Stimulated activated CD8-positive, alpha-beta memory T cell treated with anti-CD3 and anti-CD28 coated beads, Interleukin-15, amount 100 ng/mL, for 4 hours (primary cell): ENCODE results near the gene SIM2.

Source experiments
- DNase-seq, 2 donors: peaks; one replicate each; pipeline ENCODE4 v3.0.0-alpha.2; 2020; ENCODE audit warnings: low read depth in 2 of 2

The SIM2 gene

DNA sequence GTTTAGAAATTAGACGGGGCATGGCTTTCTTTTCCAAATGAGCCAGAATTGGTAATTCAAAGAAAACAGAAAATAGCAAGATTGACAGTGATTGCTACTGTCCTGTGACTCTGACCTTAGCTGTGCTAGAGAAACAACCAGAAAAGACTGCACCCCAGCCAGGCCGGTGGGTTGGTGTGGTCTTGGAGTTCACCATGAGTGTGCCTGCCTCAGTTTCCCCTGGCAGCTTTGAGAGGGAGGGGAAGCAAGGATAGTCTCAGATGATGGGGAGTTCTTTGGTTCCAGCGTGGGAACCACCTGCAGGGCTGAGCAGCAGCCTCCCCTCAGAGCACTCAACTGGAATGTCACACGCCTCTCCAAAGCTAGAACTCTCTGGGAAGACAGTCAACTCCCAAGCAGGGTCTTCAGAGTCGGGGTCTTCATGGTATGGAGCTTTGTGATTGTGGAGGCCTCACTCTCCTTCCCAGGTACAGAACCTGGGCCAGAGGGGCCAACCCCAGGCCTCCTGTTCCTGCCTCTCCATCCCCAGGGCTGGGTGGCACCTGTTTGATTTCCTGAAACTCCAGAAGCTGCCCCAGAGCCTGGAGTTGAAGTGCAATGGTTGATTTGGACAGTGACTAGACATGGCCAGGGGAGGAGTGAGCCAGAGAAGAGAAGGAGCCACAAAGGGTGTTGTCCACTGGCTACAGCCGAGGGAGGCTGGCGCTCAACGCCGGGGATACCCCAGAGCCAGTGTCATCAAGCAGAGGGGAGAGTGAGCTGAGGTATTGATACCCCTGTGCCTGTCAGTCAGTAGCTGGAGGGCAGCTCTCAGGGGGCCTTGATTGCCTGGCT, 35.7 kb downstream of the SIM2 start:
- no peak for DNase-seq

DNA sequence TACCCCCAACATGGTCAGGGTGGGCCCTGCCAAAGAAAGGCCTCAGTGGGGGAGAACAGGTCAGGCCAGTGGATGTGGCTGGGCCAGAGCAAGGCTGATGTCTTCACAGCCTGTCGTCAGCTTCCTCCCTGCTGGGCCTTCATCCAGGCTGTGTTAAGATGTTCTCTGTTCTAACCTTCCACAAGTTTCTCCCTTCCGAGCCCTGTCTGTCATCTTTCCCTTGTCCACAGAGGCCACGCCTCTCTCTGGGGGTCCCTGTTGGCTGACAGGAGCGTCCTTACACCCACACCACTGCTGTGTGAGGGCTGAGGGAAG, 36.2 kb downstream of the SIM2 start:
- DNase-seq = no peak

DNA sequence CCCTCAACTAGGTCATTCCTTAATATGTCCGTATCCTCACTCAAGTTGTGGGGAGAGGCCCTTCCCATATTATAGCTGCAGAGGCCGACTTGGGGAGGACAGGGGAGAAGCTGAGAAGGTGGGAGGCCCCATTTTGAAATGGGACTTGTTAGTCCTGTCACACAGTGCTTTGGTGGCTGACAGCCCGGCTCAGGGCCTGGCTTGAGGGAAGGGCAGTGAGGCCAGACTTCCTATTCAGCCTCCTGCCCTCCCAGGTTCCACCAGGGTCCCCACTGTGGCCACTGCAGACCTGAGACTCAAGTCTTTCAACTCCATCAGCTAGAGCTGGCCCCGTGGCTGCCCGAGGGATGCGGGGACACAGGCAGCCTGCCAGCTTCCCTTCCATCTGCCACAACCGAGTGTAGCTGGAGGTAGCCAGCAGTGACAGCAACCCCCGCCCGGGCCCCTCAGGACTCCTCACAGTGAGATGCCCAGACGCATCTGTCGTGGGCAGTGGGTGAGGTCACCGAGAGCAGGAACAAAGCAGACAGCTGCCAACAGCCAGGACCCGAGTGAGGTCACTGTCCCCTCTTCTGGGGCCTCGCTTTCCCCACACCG, 36.9 kb downstream of the SIM2 start:
- DNase-seq = no peak

DNA sequence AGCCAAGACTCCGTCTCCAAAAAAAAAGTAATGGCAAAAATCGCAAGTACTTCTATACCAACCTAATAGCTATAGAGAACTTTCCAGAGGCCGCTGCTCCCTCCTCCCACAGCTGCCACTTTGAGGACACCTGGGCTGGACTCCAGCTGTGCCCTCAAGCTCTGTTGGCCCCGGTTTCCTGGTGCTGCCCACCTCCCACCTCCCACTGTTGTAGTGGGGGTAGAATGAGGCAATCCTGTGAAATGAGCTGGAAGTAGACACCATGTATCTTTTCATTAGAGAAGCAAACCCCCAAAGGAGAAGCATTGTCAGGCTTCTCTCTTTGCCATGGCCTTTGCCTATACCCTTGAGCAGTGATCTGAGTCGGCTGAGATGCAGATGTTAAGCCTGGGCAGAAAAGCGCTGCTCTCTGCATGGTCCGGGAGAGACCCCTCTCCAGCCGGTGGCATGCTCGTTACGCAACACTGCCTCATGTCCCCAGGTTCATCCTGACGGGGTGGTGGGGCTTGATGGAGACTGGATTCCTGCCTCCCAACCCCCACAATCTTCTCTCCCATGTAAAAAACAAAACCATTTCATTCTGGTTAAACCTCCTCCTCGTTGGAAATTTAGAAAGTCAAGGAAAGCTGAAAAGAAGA, 39.7 kb downstream of the SIM2 start:
- no peak for DNase-seq

DNA sequence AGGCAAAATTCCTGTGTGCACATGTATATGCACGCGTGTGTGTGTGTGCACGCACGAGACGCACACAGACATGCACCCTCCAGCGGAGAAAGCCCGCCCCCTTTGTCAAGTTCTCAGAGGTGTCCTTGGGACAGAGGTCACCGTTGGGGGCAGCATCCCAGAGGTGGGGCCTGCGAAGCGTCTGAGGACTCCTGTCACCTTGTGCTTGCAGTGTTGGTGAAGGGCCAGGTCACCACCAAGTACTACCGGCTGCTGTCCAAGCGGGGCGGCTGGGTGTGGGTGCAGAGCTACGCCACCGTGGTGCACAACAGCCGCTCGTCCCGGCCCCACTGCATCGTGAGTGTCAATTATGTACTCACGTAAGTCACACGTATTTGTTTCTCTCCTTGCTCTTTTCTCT, 42.6 kb downstream of the SIM2 start:
- no peak for DNase-seq

DNA sequence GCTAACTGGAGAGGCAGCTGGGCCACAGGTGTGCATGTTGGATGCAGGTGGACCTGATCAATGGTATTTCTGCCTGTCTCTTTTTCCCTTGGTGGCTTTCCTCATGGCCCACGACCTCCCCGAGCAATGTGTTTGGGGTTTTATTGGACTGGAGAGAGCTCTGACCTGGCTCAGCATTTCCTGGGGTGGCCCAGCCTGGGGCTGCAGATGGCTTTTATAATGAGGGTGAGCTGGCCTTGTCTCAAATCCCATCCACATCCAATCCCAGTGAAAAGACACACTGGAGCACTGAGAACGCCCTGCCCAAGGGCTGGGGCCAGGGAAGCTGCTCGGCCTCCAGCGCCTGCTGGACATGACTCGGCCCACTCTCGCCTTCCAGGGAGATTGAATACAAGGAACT, 44.1 kb downstream of the SIM2 start:
- DNase-seq = no peak

DNA sequence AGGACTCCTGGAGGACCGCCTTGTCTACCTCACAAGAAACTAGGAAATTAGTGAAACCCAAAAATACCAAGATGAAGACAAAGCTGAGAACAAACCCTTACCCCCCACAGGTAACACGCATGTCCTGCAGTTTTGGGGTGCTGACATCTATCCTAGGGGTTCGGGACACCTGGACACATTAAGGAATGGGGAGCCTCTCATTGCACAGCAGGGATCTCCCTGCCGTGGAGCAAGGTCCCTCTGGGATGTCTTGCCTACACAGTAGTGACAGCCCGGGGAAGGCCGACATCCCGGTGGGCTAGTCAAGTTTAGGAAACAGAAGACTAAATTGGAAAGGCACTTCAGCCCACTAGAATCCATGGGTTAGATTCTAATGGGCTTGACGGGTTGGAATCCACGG, 44.5 kb downstream of the SIM2 start:
- no peak for DNase-seq

DNA sequence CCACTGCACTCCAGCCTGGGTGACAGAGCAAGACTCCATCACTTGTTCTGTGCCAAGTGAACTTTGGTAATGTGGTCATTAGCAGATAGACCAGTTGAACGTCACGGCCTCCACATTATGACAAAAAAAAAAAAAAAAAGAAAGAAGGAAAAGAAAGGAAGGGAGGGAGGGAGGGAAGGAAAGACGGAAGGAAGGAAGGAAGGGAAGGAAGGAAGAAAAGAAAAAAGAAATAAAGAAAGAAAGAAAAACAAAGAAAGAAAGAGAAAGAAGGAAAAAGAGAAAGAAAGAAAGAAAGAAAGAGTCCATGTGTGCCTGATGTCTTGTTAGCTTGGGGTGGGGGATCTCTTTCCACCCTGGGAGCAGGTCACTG, 45.3 kb downstream of the SIM2 start:
- no peak for DNase-seq

DNA sequence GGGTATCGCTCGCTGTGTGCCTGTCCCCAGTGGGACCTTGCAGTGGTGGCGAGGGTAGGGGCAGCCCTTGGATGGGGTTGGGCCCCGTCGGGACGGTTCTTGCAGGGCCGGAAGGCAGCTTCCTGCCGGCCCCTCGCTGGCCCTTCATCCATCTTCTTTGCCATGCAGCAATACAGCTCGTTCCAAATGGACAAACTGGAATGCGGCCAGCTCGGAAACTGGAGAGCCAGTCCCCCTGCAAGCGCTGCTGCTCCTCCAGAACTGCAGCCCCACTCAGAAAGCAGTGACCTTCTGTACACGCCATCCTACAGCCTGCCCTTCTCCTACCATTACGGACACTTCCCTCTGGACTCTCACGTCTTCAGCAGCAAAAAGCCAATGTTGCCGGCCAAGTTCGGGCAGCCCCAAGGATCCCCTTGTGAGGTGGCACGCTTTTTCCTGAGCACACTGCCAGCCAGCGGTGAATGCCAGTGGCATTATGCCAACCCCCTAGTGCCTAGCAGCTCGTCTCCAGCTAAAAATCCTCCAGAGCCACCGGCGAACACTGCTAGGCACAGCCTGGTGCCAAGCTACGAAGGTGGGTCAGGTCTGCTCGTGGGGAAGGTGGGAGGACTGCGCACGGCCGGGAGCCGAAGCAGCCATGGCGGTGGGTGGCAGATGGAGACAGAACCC, 45.8 kb downstream of the SIM2 start:
- DNase-seq = no peak

DNA sequence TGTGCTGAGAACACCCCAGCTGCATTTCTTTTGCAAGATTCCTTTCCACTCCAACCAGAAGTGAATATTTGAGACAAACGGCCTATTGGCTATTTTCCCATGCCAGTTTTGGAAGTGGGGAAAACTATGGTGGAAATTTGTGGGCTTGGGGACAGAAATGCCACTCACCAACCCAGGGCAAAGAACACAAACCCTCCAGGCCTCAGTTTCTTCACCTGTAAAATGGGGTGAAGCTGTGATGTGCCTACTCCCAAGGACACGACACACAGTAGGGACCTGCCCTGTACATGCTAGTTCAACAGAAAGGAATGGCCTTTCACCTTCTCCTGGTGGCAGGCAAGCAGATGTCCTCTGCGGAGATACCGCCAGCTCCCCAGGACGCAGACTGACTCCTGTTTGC, 46.5 kb downstream of the SIM2 start:
- no peak for DNase-seq

DNA sequence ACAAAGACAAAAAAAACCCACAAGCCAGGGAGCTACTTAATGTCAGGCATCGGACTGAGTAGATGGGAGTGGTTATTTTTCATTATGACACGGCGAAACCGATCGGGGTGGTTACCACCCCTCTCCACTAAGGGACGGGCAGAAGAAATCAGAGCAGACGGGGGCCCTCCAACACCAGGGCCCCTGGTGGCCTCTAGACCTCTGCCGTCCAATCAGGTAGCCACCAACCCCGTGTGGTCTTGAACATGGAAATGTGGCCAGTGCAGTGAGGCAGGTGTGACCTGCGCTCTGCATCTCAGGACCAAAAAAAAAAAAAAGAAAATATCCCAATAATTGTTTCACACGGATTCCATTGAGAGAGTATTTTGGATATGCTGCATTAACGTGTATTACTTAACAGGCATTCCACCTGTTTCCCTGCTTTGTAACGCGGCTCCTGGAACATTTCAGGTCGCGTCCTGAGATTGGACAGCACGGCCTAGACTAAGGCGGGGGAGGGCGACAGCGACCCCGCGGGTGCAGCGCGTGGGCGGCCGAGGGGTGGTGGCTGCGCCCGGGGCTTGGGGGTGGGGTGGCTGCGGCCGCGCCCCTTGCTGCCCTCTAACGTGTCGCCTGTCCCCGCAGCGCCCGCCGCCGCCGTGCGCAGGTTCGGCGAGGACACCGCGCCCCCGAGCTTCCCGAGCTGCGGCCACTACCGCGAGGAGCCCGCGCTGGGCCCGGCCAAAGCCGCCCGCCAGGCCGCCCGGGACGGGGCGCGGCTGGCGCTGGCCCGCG, 48.3 kb downstream of the SIM2 start:
- no peak for DNase-seq

DNA sequence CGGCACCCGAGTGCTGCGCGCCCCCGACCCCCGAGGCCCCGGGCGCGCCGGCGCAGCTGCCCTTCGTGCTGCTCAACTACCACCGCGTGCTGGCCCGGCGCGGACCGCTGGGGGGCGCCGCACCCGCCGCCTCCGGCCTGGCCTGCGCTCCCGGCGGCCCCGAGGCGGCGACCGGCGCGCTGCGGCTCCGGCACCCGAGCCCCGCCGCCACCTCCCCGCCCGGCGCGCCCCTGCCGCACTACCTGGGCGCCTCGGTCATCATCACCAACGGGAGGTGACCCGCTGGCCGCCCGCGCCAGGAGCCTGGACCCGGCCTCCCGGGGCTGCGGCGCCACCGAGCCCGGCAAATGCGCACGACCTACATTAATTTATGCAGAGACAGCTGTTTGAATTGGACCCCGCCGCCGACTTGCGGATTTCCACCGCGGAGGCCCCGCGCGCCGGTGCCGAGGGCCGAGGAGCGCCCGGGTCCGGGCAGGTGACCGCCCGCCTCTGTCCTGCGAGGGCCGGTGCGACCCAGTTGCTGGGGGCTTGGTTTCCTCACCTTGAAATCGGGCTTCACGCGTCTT, 49.0 kb downstream of the SIM2 start:
- no peak for DNase-seq

DNA sequence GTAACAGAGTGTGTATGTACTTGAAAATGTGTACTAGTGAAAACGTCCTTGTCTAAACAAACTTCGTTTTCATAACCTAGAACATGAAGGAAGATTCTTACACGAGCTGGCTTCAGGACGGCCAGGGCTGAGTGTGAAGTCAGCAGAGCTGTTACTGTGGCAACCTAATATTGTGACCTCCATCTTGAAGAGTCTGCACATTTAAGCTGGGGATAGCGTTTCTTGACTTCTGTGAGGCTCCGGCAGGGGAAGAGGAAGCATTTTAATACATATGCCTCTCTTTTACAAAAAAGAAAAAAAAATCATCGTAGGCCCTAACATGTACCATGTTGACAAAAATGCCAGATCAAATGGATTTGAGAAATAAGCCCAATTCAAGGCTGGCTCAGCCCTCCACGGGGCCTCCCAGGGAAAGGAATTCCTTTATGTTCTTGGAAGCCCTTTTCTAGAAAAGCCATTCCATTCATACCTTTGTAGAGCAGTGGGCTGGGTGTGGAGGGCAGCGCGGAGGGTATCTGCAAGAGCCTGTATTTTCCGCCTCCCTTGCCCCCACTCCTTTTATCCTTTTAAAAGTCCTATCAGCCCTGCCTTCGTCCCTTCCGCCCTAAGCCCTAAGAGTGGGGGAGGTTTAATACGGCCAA, 51.1 kb downstream of the SIM2 start:
- no peak for DNase-seq

DNA sequence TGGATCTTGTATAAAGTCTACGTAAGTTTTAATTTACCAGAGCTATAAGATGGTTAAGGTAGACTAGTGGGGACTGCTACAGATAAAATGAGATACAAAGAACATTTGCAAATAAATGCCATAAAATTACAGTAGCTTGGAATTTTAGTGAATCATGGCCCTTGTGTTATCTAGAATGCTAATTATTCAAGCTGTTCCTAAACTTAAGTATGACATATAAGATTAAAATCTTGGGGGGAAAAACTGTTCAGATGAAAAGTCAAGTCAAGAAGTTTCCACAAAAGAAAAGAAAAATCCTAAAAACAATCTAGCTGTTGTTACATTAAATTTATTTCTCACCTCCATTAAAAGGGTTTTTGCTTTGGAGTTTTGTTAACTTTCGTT, 51.7 kb downstream of the SIM2 start:
- DNase-seq = no peak

DNA sequence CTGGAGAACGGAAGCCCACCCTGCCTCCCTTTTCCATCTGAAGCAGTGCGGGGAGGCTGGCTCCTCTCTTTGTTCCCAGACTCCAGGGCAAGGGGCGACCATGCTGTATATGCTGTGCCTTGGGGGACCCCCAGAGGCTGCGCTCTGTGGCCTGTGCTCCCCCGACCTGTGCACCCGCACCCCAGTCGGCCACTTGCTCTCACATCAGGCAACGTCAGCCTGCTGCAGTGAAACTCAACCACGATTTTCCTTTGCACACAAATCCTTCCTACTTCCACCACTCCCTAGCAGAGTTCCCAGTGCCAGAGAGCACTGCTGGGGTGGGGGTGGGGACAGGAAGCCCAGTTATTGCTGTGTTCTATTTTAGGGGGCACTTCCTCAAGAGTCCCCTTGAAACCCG, 52.5 kb downstream of the SIM2 start:
- no peak for DNase-seq

DNA sequence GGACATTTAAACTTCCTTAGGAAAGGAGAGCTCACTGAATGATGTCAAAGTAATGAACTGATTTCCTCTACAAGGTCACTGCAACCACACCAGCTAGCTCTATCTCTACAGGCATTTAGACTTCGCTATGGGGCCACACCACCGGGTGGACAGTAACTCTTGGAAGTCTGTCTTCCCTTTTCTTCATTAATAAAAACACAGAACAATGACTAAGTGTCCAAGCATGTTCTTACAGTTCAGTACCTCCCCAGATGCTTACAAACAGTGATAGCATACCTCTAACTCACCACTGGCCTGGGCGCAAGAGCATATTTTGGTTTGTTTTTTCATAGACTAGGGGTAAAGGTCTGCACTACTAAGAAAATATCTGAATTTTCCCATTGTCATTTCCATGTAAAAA, 54.6 kb downstream of the SIM2 start:
- no peak for DNase-seq

DNA sequence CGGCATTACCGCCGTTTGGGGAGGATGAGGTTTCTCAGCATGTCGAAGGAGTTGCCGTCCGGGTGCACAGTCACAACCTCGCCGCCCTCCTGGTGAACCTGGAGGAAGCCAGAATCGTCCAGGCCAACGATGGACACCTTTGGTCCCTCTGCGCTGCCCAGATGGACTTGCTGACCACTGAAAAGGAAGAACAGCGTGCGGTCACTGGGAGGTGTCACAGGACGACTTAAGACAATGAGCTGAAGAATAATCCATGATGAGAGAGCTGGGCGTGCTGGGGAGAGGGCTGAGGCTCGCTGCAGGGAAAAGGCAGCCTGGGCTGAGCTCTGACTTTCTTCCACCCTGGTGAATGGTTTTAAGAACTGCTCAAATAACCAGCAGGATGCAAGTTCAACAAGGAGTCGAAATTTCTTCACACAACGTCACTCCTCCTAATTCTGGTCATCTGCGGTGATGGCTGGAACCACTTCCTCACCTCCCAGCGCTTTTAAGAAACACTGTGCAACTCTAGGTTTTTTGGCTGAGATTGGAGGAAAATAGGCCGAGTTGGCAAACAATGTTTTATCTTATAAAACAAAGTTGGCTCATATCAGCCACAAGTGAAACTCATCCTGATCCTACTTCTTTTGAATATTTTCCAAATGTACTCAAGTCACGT, 55.5 kb downstream of the SIM2 start:
- DNase-seq = no peak

DNA sequence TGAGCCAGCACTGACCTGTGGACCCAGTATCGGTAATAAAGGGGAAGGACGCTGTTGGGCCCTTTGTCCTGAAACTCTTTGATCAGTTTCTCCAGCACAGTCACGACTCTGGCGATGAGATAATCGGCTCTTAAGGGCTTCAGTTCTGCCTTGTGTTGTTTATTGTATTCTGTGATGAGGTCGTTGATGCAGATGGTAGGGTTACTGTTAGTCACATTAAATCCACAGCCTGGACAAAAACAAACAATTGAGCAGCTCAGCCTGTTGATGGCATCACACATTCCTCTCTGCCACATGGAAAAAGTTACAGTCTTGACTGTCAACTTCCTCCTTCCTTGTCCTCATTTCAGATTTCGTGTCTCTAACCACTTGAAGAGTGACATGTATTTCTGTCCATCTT, 57.6 kb downstream of the SIM2 start:
- no peak for DNase-seq

DNA sequence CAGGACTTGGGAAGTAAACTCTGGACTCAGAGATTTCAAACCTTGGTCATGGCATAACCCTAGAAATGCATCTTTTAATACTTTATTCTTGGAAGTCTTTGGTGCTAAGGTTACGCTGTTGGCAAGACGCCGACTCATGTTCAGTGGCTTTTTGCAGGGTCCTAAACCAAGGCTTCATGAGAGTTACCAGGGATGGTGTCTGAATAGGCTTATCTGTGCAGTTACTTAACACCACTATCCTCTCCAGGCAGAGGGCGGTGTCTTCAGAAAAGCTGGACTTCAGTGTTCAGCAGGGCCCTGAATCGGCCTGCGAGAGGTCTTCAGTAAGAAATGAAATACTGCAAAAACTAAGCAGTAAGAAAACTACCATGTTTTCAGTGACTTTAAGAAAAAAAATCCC, 58.3 kb downstream of the SIM2 start:
- DNase-seq = no peak

DNA sequence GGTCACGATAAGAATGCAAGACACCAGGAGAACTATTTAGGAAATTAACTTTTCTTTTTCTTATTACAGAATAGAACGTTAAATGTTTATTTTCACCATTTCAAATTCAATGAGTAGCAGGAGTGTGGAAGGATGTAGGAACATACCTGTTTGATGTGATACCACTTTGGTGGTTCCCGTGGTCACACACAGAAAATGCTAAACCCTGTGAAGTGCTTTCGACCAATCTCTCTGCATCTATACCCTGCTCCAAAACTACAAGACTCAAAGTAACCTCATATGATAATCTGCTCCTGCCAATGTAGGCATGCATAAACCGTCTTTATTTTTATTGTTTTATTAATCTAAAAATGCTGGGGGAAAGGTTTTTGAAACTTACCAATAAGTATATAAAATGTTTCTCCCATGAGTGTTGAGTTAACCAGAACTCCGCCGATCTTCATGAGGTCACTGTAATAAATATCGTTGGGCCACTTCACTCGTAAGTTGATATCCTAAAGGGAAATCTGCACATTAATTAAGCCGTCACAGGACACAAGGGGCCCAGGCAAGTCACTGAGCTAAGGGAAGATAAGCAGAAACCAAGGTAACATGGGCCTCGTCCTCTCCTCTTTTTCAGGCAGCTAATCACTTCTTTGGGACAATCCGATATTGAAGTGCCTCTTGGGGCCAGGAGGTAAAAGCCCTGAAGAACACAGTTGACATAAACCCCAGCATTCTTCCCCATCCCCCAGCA, 60.6 kb downstream of the SIM2 start:
- DNase-seq = no peak
